ENCODE results near the gene NRXN3.

Gene NRXN3

GRCh38 chr14:78207414-78207813 lies 37.2 kb downstream of the NRXN3 start:
- Histone ChIP-seq H3K27me3 (ENCODE audit: insufficient read depth, low read length) (no peaks in the 10 kb centered on the region), H3K9ac (ENCODE audit: low read depth, low read length) (no peak overlapping the region), H3K27ac (ENCODE audit: low read length) (no peak overlapping the region), H3K4me1 (ENCODE audit: insufficient read depth, low read length) (peaks cover 11% of the 10 kb centered on the region; the same call in 1 of the 2 replicates), H3K9me3 (ENCODE audit: insufficient read depth, low read depth, low read length) (no peaks in the 10 kb centered on the region), H3K4me3 (ENCODE audit: low read length) (no peak overlapping the region), H3K36me3 (ENCODE audit: insufficient read depth, low read depth, low read length) (no peaks in the 10 kb centered on the region)

DNA sequence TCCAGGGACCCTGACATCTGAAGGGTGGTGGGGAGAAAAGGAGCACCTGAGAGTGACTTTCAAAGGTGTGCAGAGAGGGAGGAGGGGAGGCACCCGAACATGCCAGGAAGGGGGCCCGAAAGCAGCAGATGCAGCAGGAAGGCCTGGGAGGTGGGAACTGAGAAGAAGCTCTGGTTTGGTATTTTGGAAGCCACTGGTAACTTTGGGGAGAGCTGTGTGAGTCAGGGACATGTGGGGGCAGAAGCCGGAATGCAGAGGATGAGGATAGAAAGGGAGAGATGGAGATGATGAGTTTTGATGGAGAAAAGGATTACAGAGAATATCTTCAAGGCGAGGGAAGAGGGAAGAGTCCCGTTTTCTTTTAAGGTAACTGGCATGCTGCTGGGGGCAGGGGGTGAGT lies 50.1 kb downstream of the NRXN3 start:
- no peak overlapping the region for H3K27ac ChIP-seq (ENCODE audit: low read length)

GRCh38 chr14:78222746-78223145 lies 52.6 kb downstream of the NRXN3 start:
- Histone ChIP-seq H3K27ac (ENCODE audit: low read length) (no peak overlapping the region), H3K27me3 (ENCODE audit: insufficient read depth, low read length) (no peaks in the 10 kb centered on the region), H3K9ac (ENCODE audit: low read depth, low read length) (no peak overlapping the region), H3K36me3 (ENCODE audit: insufficient read depth, low read depth, low read length) (no peaks in the 10 kb centered on the region), H3K9me3 (ENCODE audit: insufficient read depth, low read depth, low read length) (no peaks in the 10 kb centered on the region), H3K4me3 (ENCODE audit: low read length) (no peak overlapping the region), H3K4me1 (ENCODE audit: insufficient read depth, low read length) (no peaks in the 10 kb centered on the region)

More for the DNA sequence above, 50.1 kb downstream of the NRXN3 start:
- Histone ChIP-seq H3K36me3 (ENCODE audit: insufficient read depth, low read depth, low read length) (no peaks in the 10 kb centered on the region), H3K9ac (ENCODE audit: low read depth, low read length) (no peak overlapping the region), H3K9me3 (ENCODE audit: insufficient read depth, low read depth, low read length) (no peaks in the 10 kb centered on the region), H3K27me3 (ENCODE audit: insufficient read depth, low read length) (no peaks in the 10 kb centered on the region), H3K4me1 (ENCODE audit: insufficient read depth, low read length) (no peaks in the 10 kb centered on the region), H3K4me3 (ENCODE audit: low read length) (no peak overlapping the region)

DNA sequence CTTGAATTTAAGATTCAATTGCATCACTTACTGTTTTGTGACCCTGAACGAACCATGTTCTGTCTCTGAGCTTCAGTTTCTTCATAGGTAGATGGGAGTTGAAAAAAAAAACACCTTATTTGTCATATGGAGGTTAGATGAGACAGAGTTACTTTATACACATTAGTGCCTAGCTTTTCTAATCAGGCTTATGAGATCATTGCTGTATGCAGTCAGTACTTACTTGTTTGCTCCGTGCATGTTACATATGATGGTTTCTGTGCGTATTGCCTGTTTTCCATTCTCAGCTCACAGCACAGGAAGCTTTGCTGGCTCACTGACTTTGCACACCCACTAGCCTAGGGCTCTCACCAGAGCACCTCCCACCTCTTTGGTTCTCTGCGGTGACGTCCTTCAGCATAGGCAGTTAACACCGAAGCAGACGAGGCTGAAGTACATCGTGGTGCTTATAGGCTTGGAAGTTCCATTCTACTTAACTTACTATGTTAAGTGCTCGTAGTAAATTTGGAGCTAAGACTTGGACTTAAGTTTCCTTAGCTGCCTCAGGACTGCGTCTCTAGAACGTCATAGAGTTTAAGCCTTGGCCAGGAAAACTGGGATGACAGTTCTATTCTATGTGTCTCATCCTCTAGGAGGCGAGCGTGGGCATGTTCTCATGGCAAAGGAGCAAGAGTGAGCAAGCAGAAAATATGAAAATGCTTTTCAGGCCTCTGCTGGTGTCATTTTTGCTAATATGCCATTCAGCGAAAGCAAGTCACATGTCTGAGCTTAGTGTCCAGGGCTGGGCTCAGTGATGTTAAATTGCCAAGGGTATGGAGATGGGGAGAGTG lies 57.3 kb downstream of the NRXN3 start:
- H3K36me3 ChIP-seq (ENCODE audit: insufficient read depth, low read depth, low read length), result no peaks in the 10 kb centered on the region
- H3K27me3 ChIP-seq (ENCODE audit: insufficient read depth, low read length), result no peaks in the 10 kb centered on the region
- H3K4me1 ChIP-seq (ENCODE audit: insufficient read depth, low read length), result peaks cover 6% of the 10 kb centered on the region; the same call in 1 of the 2 replicates
- no peaks in the 10 kb centered on the region for H3K9me3 ChIP-seq (ENCODE audit: insufficient read depth, low read depth, low read length)
- H3K27ac ChIP-seq (ENCODE audit: low read length), result no peak overlapping the region
- H3K4me3 ChIP-seq (ENCODE audit: low read length), result no peak overlapping the region
- H3K9ac ChIP-seq (ENCODE audit: low read depth, low read length), result no peak overlapping the region

DNA sequence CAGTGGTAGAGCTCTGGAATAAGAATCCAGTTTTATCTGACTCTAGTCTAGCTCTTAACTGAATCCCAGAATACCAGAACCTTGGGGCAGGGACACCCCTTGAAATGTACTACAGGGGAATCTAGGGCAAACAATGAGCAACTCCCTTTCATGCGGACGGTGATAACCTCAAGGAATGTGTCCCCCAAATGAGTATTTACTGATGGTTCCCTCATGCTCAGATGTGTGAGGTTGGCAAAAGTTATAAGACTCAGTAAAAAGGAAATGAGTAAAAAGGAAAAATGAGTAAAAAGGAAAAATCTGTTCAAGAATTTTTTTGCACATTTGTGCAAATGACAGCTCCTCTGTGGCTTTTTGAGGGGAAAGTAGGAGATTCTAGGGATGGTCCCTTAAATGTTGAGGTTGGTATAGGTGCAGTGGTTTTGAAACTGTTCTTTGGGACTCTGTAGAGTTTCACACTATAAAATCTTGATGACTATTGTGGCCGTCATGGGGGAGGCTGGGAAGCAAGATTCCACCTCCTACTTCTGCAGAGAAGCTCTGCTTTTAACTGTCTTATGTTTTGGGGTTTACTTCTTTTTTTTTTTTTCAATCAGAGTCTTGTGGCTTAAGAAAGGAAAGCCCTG lies 58.6 kb downstream of the NRXN3 start:
- Histone ChIP-seq H3K9ac (ENCODE audit: low read depth, low read length) (no peak overlapping the region), H3K36me3 (ENCODE audit: insufficient read depth, low read depth, low read length) (no peaks in the 10 kb centered on the region), H3K9me3 (ENCODE audit: insufficient read depth, low read depth, low read length) (no peaks in the 10 kb centered on the region), H3K4me1 (ENCODE audit: insufficient read depth, low read length) (peaks cover 6% of the 10 kb centered on the region; the same call in 1 of the 2 replicates), H3K27me3 (ENCODE audit: insufficient read depth, low read length) (no peaks in the 10 kb centered on the region), H3K27ac (ENCODE audit: low read length) (no peak overlapping the region), H3K4me3 (ENCODE audit: low read length) (no peak overlapping the region)

- H3K27ac ChIP-seq (ENCODE audit: low read length), result no peak overlapping the region
- no peak overlapping the region for H3K4me3 ChIP-seq (ENCODE audit: low read length)
- no peak overlapping the region for H3K9ac ChIP-seq (ENCODE audit: low read depth, low read length)
- no peaks in the 10 kb centered on the region for H3K36me3 ChIP-seq (ENCODE audit: insufficient read depth, low read depth, low read length)
- H3K4me1 ChIP-seq (ENCODE audit: insufficient read depth, low read length), result peaks cover 6% of the 10 kb centered on the region; the same call in 1 of the 2 replicates
- H3K27me3 ChIP-seq (ENCODE audit: insufficient read depth, low read length), result no peaks in the 10 kb centered on the region
- H3K9me3 ChIP-seq (ENCODE audit: insufficient read depth, low read depth, low read length), result no peaks in the 10 kb centered on the region
These were observed 62.2 kb downstream of the NRXN3 start for GRCh38 chr14:78232231-78233000.

GRCh38 chr14:78238141-78238540 lies 68.0 kb downstream of the NRXN3 start:
- Histone ChIP-seq H3K4me1 (ENCODE audit: insufficient read depth, low read length) (no peaks in the 10 kb centered on the region), H3K4me3 (ENCODE audit: low read length) (no peak overlapping the region), H3K27ac (ENCODE audit: low read length) (no peak overlapping the region), H3K27me3 (ENCODE audit: insufficient read depth, low read length) (no peaks in the 10 kb centered on the region), H3K9ac (ENCODE audit: low read depth, low read length) (no peak overlapping the region), H3K9me3 (ENCODE audit: insufficient read depth, low read depth, low read length) (no peaks in the 10 kb centered on the region), H3K36me3 (ENCODE audit: insufficient read depth, low read depth, low read length) (no peaks in the 10 kb centered on the region)

DNA sequence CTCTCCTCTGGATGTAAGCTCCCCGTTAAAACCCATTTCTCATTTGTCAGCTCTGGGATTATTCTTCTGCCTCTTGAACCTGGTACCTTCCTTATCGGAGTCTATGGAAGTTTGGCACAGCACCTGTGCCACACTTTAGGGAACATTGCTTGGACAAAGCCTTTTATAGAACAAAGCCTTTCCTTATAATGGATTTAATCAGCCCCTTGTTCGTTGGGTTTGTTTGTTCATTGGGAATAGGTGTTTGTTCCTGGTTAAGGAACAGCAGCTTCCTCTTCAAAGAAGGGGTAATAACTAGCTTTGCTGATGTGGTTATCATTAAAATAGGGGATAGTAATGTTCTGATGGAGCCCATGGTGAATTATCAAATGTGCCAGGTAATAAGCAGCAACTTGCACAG lies 70.4 kb downstream of the NRXN3 start:
- no peaks in the 10 kb centered on the region for H3K27me3 ChIP-seq (ENCODE audit: insufficient read depth, low read length)
- H3K36me3 ChIP-seq (ENCODE audit: insufficient read depth, low read depth, low read length), result no peaks in the 10 kb centered on the region
- H3K4me3 ChIP-seq (ENCODE audit: low read length), result no peak overlapping the region
- no peak overlapping the region for H3K27ac ChIP-seq (ENCODE audit: low read length)
- no peaks in the 10 kb centered on the region for H3K4me1 ChIP-seq (ENCODE audit: insufficient read depth, low read length)
- no peaks in the 10 kb centered on the region for H3K9me3 ChIP-seq (ENCODE audit: insufficient read depth, low read depth, low read length)
- no peak overlapping the region for H3K9ac ChIP-seq (ENCODE audit: low read depth, low read length)

DNA sequence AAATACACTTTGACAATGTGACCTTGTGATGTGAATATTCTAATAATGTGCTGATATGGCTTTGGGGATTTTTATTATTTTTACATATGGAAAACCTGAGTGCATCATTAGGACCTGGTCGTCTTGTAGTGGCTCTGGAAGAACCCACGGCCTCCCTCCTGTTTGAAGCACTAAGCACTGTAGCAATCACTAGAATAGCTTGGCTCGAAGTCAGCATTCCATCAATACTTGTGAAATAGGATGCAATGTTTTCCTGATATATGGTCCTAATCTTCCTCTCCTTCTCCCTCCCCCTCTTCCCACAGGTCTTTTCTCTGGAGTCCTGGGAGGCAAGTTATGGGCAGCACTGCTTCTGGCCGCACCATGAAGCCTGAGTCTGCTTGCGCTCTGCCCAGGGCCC lies 71.9 kb downstream of the NRXN3 start:
- no peaks in the 10 kb centered on the region for H3K27me3 ChIP-seq (ENCODE audit: insufficient read depth, low read length)

GRCh38 chr14:78243187-78243586 lies 73.0 kb downstream of the NRXN3 start:
- no peak overlapping the region for H3K27ac ChIP-seq (ENCODE audit: low read length)
- H3K4me3 ChIP-seq (ENCODE audit: low read length), result no peak overlapping the region
- no peaks in the 10 kb centered on the region for H3K27me3 ChIP-seq (ENCODE audit: insufficient read depth, low read length)
- no peaks in the 10 kb centered on the region for H3K36me3 ChIP-seq (ENCODE audit: insufficient read depth, low read depth, low read length)
- H3K4me1 ChIP-seq (ENCODE audit: insufficient read depth, low read length), result no peaks in the 10 kb centered on the region
- H3K9ac ChIP-seq (ENCODE audit: low read depth, low read length), result no peak overlapping the region
- H3K9me3 ChIP-seq (ENCODE audit: insufficient read depth, low read depth, low read length), result no peaks in the 10 kb centered on the region

More for the DNA sequence above, 71.9 kb downstream of the NRXN3 start:
- H3K9me3 ChIP-seq (ENCODE audit: insufficient read depth, low read depth, low read length), result no peaks in the 10 kb centered on the region
- H3K36me3 ChIP-seq (ENCODE audit: insufficient read depth, low read depth, low read length), result no peaks in the 10 kb centered on the region
- no peaks in the 10 kb centered on the region for H3K4me1 ChIP-seq (ENCODE audit: insufficient read depth, low read length)
- no peak overlapping the region for H3K4me3 ChIP-seq (ENCODE audit: low read length)
- no peak overlapping the region for H3K27ac ChIP-seq (ENCODE audit: low read length)
- H3K9ac ChIP-seq (ENCODE audit: low read depth, low read length), result no peak overlapping the region

DNA sequence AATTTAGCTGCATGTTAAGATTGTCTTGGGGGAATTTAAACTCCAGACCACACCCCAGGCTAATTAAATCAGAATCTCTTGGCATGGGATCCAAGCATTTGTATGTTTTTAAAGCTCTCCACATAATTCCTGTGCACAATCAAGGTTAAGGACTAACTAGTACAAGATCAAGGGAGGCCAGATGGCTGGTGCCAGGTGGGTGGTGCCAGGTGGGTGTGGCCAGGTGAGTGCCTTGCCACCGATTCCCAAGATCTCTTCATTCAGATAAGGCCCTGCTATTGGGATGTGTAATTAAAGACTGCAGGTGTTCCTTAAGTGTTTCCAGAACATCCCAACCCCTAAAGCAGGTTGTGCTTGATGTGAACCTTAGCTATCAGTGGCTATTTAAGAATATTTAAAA lies 75.1 kb downstream of the NRXN3 start:
- Histone ChIP-seq H3K9ac (ENCODE audit: low read depth, low read length) (no peak overlapping the region), H3K4me1 (ENCODE audit: insufficient read depth, low read length) (peaks cover 7% of the 10 kb centered on the region; the same call in 1 of the 2 replicates), H3K27ac (ENCODE audit: low read length) (no peak overlapping the region), H3K27me3 (ENCODE audit: insufficient read depth, low read length) (no peaks in the 10 kb centered on the region), H3K9me3 (ENCODE audit: insufficient read depth, low read depth, low read length) (no peaks in the 10 kb centered on the region), H3K4me3 (ENCODE audit: low read length) (no peak overlapping the region), H3K36me3 (ENCODE audit: insufficient read depth, low read depth, low read length) (no peaks in the 10 kb centered on the region)
